Panc1 (cell line): ENCODE measurements around the gene KIF1A.

Experiments used
- POLR2AphosphoS5 ChIP-seq: IDR thresholded peaks from 2 replicates; pipeline ENCODE4 v1.6.1; 2012; ENCODE audit warnings: mild to moderate bottlenecking, low read depth, low read length, moderate library complexity
- TF ChIP-seq, protein P1 (sequence below): fragments of 450-650 bp; IDR thresholded peaks from 2 replicates; pipeline ENCODE4 v1.5.1; 2017; ENCODE audit warnings: mild to moderate bottlenecking
- TF ChIP-seq, protein P2 (sequence below), 2 experiments: IDR thresholded peaks; 2 replicates each; pipeline ENCODE4 v1.6.1; 2011 to 2012; ENCODE audit warnings: low read depth in 2 of 2, control low read depth in 1 of 2, low read length in 1 of 2, mild to moderate bottlenecking in 1 of 2, moderate library complexity in 1 of 2; ENCODE audit not compliant: insufficient read depth in 1 of 2

DNA sequence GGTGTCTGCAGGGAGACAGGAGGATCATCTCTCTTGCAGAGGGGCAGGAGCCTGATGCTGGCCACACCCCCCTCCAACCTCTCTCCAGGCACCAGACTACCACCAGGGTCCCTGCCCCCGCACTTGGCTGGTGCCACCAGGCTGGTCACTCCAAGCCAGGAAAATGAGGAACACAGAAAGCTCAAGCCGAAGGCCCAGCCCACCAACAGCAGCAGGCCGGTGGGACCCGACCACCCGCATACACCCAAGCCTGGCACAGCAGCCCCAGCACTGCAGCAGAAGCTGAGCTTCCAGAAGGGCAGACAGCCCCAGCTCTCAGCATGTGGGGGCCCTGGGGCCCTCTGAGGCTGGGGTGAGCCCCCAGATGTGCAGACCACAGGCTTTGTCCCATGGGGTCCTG, 52.7 kb downstream of the KIF1A start:
- TF ChIP-seq, protein P1, sequence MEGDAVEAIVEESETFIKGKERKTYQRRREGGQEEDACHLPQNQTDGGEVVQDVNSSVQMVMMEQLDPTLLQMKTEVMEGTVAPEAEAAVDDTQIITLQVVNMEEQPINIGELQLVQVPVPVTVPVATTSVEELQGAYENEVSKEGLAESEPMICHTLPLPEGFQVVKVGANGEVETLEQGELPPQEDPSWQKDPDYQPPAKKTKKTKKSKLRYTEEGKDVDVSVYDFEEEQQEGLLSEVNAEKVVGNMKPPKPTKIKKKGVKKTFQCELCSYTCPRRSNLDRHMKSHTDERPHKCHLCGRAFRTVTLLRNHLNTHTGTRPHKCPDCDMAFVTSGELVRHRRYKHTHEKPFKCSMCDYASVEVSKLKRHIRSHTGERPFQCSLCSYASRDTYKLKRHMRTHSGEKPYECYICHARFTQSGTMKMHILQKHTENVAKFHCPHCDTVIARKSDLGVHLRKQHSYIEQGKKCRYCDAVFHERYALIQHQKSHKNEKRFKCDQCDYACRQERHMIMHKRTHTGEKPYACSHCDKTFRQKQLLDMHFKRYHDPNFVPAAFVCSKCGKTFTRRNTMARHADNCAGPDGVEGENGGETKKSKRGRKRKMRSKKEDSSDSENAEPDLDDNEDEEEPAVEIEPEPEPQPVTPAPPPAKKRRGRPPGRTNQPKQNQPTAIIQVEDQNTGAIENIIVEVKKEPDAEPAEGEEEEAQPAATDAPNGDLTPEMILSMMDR, result no peak
- no peak for TF ChIP-seq POLR2AphosphoS5
- TF ChIP-seq, protein P2, sequence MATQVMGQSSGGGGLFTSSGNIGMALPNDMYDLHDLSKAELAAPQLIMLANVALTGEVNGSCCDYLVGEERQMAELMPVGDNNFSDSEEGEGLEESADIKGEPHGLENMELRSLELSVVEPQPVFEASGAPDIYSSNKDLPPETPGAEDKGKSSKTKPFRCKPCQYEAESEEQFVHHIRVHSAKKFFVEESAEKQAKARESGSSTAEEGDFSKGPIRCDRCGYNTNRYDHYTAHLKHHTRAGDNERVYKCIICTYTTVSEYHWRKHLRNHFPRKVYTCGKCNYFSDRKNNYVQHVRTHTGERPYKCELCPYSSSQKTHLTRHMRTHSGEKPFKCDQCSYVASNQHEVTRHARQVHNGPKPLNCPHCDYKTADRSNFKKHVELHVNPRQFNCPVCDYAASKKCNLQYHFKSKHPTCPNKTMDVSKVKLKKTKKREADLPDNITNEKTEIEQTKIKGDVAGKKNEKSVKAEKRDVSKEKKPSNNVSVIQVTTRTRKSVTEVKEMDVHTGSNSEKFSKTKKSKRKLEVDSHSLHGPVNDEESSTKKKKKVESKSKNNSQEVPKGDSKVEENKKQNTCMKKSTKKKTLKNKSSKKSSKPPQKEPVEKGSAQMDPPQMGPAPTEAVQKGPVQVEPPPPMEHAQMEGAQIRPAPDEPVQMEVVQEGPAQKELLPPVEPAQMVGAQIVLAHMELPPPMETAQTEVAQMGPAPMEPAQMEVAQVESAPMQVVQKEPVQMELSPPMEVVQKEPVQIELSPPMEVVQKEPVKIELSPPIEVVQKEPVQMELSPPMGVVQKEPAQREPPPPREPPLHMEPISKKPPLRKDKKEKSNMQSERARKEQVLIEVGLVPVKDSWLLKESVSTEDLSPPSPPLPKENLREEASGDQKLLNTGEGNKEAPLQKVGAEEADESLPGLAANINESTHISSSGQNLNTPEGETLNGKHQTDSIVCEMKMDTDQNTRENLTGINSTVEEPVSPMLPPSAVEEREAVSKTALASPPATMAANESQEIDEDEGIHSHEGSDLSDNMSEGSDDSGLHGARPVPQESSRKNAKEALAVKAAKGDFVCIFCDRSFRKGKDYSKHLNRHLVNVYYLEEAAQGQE (IDR thresholded peaks at IDR 0.05; ENCODE audit: insufficient read depth in 1 of 2, low read depth in 2 of 2, low read length in 1 of 2), result no peak
